NCI-H2171 (cell line): Measurements from ENCODE around the gene ATP5IF1.

Experiments
- DNase-seq: peaks from one replicate; lab custom pipeline; 2025; lab: John Stamatoyannopoulos, UW

ATP5IF1 gene

GRCh38 chr1:28235755-28236655 is at the start of gene ATP5IF1:
Gene ATP5IF1, plus strand, starts transcription at chr1:28236124. Its CDS starts 60 bp downstream, at chr1:28236184.
- DNase-seq: peak; percentile 94

GRCh38 chr1:28190337-28190979 is 45.5 kb upstream of the ATP5IF1 start:
- DNase-seq: no peak

GRCh38 chr1:28190996-28191645 is 44.8 kb upstream of the ATP5IF1 start:
- DNase-seq: no peak

GRCh38 chr1:28193701-28194161 is 42.2 kb upstream of the ATP5IF1 start:
- DNase-seq: no peak

- DNase-seq: no peak
These were observed 41.4 kb upstream of the ATP5IF1 start for GRCh38 chr1:28194326-28195035.

GRCh38 chr1:28195780-28196179 is 40.1 kb upstream of the ATP5IF1 start:
- no peak for DNase-seq

GRCh38 chr1:28196330-28196729 is 39.6 kb upstream of the ATP5IF1 start:
- no peak for DNase-seq

- DNase-seq: no peak
These were observed 38.1 kb upstream of the ATP5IF1 start for GRCh38 chr1:28197682-28198415.

- no peak for DNase-seq
These were observed 36.3 kb upstream of the ATP5IF1 start for GRCh38 chr1:28199328-28200233.

- no peak for DNase-seq
These were observed 35.6 kb upstream of the ATP5IF1 start for GRCh38 chr1:28200234-28200873.

- DNase-seq: no peak
These were observed 30.7 kb upstream of the ATP5IF1 start for GRCh38 chr1:28205243-28205642.

- DNase-seq: peak; percentile 27
These were observed 27.0 kb upstream of the ATP5IF1 start for GRCh38 chr1:28208818-28209441.

- no peak for DNase-seq
These were observed 26.2 kb upstream of the ATP5IF1 start for GRCh38 chr1:28209700-28210099.

GRCh38 chr1:28213315-28213714 is 22.6 kb upstream of the ATP5IF1 start:
- DNase-seq: no peak

GRCh38 chr1:28229089-28229488 is 6.8 kb upstream of the ATP5IF1 start:
- no peak for DNase-seq

GRCh38 chr1:28229996-28230395 is 5.9 kb upstream of the ATP5IF1 start:
- DNase-seq: no peak

- peak; percentile 93 for DNase-seq
These were observed 3.2 kb upstream of the ATP5IF1 start, which contains the start of gene DNAJC8 for GRCh38 chr1:28232558-28233263. Gene DNAJC8, minus strand, starts transcription at chr1:28233029. Its CDS starts 31 bp downstream, at chr1:28232998.

GRCh38 chr1:28233264-28233606 is 2.7 kb upstream of the ATP5IF1 start:
- DNase-seq: no peak
